Uterus (tissue), 2 donors: ENCODE data around the gene SREBF1.

ENCODE experiments used
- CTCF ChIP-seq, 4 experiments: fragments of 200-600 bp in 2 of 4; fragments of 450-650 bp in 2 of 4; sonication (generic) in 2 of 4; IDR thresholded peaks; one replicate each; pipeline ENCODE4 v1.5.1; 2016 to 2019; ENCODE audit warnings: antibody characterized with exemption in 4 of 4, mild to moderate bottlenecking in 2 of 4, moderate library complexity in 1 of 4
- POLR2A ChIP-seq, 2 donors: fragments of 450-650 bp; IDR thresholded peaks; one replicate each; pipeline ENCODE4 v1.6.1; 2016; ENCODE audit warnings: antibody characterized with exemption in 2 of 2, mild to moderate bottlenecking in 1 of 2, moderate library complexity in 1 of 2

- TF ChIP-seq CTCF (IDR thresholded peaks at IDR 0.05) (no peak), POLR2A (IDR thresholded peaks at IDR 0.05) (no peak)
These were observed 49.2 kb downstream of the SREBF1 start for GRCh38 chr17:17787568-17787967.
